ENCODE measurements around the gene SPTB.

- TF ChIP-seq CTCF (IDR thresholded peaks at IDR 0.05; ENCODE audit: low read depth, low read length, poor library complexity, severe bottlenecking) (no peak), EZH2phosphoT487 (IDR thresholded peaks at IDR 0.05; ENCODE audit: borderline replicate concordance, low read length) (no peak)
These were observed 149.7 kb downstream of the SPTB start for GRCh38 chr14:64730061-64730440.

Measured in DOHH2 (cell line).